Effector memory CD4-positive, alpha-beta T cell (primary cell): Measurements from ENCODE around the gene LIN37.

Experiments
- DNase-seq, 3 donors: peaks; one replicate each; pipeline ENCODE4 v3.0.0-alpha.2; 2020
- H3K27ac ChIP-seq: 2 replicates; pipeline ENCODE4 v1.7.0; 2013; ENCODE audit warnings: mild to moderate bottlenecking, low read length, moderate library complexity; ENCODE audit not compliant: insufficient read depth, poor library complexity, severe bottlenecking
- H3K27me3 ChIP-seq: replicated peaks from 2 replicates; pipeline ENCODE4 v1.7.0; 2013; ENCODE audit warnings: mild to moderate bottlenecking, low read length; ENCODE audit not compliant: insufficient read depth, control insufficient read depth, poor library complexity, severe bottlenecking
- H3K36me3 ChIP-seq: 2 replicates; pipeline ENCODE4 v1.7.0; 2013; ENCODE audit warnings: mild to moderate bottlenecking, low read length, moderate library complexity; ENCODE audit not compliant: control insufficient read depth, insufficient read depth
- H3K4me1 ChIP-seq: 2 replicates; pipeline ENCODE4 v1.7.0; 2013; ENCODE audit warnings: low read length, mild to moderate bottlenecking; ENCODE audit not compliant: control insufficient read depth, insufficient read depth, poor library complexity, severe bottlenecking
- H3K4me3 ChIP-seq: 2 replicates; pipeline ENCODE4 v1.7.0; 2013; ENCODE audit warnings: low read length, low read depth, mild to moderate bottlenecking; ENCODE audit not compliant: insufficient read depth, poor library complexity, severe bottlenecking
- H3K9me3 ChIP-seq: 2 replicates; pipeline ENCODE4 v1.7.0; 2013; ENCODE audit warnings: mild to moderate bottlenecking, low read length, moderate library complexity; ENCODE audit not compliant: control insufficient read depth

LIN37 gene

GRCh38 chr19:35775298-35776101 is 27.1 kb downstream of the LIN37 start, which contains the start of gene ARHGAP33:
Gene ARHGAP33 (plus strand): TSS chr19:35775564. CDS start chr19:35775659, 95 bp downstream.
- peak; percentile 97 to 99 (median 97) for DNase-seq

GRCh38 chr19:35776102-35776788 is 27.9 kb downstream of the LIN37 start:
- Histone ChIP-seq H3K27ac (no peak overlapping the region), H3K4me1 (peaks cover 17% of the 10 kb centered on the region), H3K9me3 (no peaks in the 10 kb centered on the region), H3K36me3 (no peaks in the 10 kb centered on the region), H3K4me3 (peak overlapping the region; percentile 59), H3K27me3 (no peaks in the 10 kb centered on the region)
- no peak for DNase-seq

More at GRCh38 chr19:35775298-35776101, 27.1 kb downstream of the LIN37 start, which contains the start of gene ARHGAP33:
- no peaks in the 10 kb centered on the region for H3K27me3 ChIP-seq
- H3K36me3 ChIP-seq, result no peaks in the 10 kb centered on the region
- H3K9me3 ChIP-seq, result no peaks in the 10 kb centered on the region
- H3K27ac ChIP-seq, result no peak within 1 kb of the TSS
- peak within 1 kb of the TSS; percentile 59 for H3K4me3 ChIP-seq
- H3K4me1 ChIP-seq, result peaks cover 17% of the 10 kb centered on the region

- Histone ChIP-seq H3K27ac (no peak overlapping the region), H3K27me3 (no peaks in the 10 kb centered on the region), H3K36me3 (no peaks in the 10 kb centered on the region), H3K4me3 (no peak overlapping the region), H3K9me3 (no peaks in the 10 kb centered on the region), H3K4me1 (peaks cover 17% of the 10 kb centered on the region)
- DNase-seq, result no peak
Observed at GRCh38 chr19:35777086-35777841, 28.9 kb downstream of the LIN37 start.

- Histone ChIP-seq H3K27me3 (no peaks in the 10 kb centered on the region), H3K4me1 (peaks cover 17% of the 10 kb centered on the region), H3K27ac (no peak overlapping the region), H3K9me3 (no peaks in the 10 kb centered on the region), H3K36me3 (peaks cover 3% of the 10 kb centered on the region), H3K4me3 (no peak overlapping the region)
- DNase-seq, result no peak
Observed at GRCh38 chr19:35777961-35778360, 29.6 kb downstream of the LIN37 start.

GRCh38 chr19:35779033-35779432 is 30.7 kb downstream of the LIN37 start:
- no peak overlapping the region for H3K4me3 ChIP-seq
- DNase-seq, result no peak
- H3K36me3 ChIP-seq, result peaks cover 5% of the 10 kb centered on the region
- H3K4me1 ChIP-seq, result peaks cover 17% of the 10 kb centered on the region
- H3K27me3 ChIP-seq, result no peaks in the 10 kb centered on the region
- H3K27ac ChIP-seq, result no peak overlapping the region
- no peaks in the 10 kb centered on the region for H3K9me3 ChIP-seq

- H3K4me3 ChIP-seq, result no peak overlapping the region
- H3K36me3 ChIP-seq, result peaks cover 5% of the 10 kb centered on the region
Observed at GRCh38 chr19:35780058-35780457, 31.7 kb downstream of the LIN37 start.

GRCh38 chr19:35780717-35781116 is 32.3 kb downstream of the LIN37 start:
- Histone ChIP-seq H3K27me3 (no peaks in the 10 kb centered on the region), H3K36me3 (peaks cover 5% of the 10 kb centered on the region), H3K9me3 (no peaks in the 10 kb centered on the region)

More at GRCh38 chr19:35780058-35780457, 31.7 kb downstream of the LIN37 start:
- H3K27ac ChIP-seq, result no peak overlapping the region
- DNase-seq, result no peak
- no peaks in the 10 kb centered on the region for H3K27me3 ChIP-seq
- H3K4me1 ChIP-seq, result peaks cover 8% of the 10 kb centered on the region
- no peaks in the 10 kb centered on the region for H3K9me3 ChIP-seq

GRCh38 chr19:35781650-35782049 is 33.3 kb downstream of the LIN37 start:
- H3K4me1 ChIP-seq, result no peaks in the 10 kb centered on the region
- H3K27me3 ChIP-seq, result no peaks in the 10 kb centered on the region
- no peak for DNase-seq
- no peaks in the 10 kb centered on the region for H3K9me3 ChIP-seq
- no peak overlapping the region for H3K4me3 ChIP-seq
- H3K36me3 ChIP-seq, result peaks cover 5% of the 10 kb centered on the region
- no peak overlapping the region for H3K27ac ChIP-seq

More at GRCh38 chr19:35780717-35781116, 32.3 kb downstream of the LIN37 start:
- H3K4me3 ChIP-seq, result no peak overlapping the region
- no peak overlapping the region for H3K27ac ChIP-seq
- DNase-seq, result no peak
- H3K4me1 ChIP-seq, result peaks cover 7% of the 10 kb centered on the region

GRCh38 chr19:35782589-35782988 is 34.2 kb downstream of the LIN37 start:
- H3K27me3 ChIP-seq, result no peaks in the 10 kb centered on the region
- H3K4me1 ChIP-seq, result no peaks in the 10 kb centered on the region
- H3K36me3 ChIP-seq, result peaks cover 5% of the 10 kb centered on the region
- H3K27ac ChIP-seq, result no peak overlapping the region
- no peak overlapping the region for H3K4me3 ChIP-seq
- no peak for DNase-seq
- no peaks in the 10 kb centered on the region for H3K9me3 ChIP-seq
